Medulla oblongata (tissue), 1 donor: ENCODE data around the gene CLEC2B.
A peak's percentile ranks its signal among the peaks of the same experiment; 100 is the strongest.
"Not testable (repeated sequence)": the region's sequence is repeated elsewhere in the genome, so short reads cannot be mapped to it uniquely, and the experiment has no call there.

Experiments
- DNase-seq: peaks from one replicate; pipeline ENCODE4 v3.0.0-alpha.2; 2015; ENCODE audit errors: extremely low spot score

The CLEC2B gene

DNA sequence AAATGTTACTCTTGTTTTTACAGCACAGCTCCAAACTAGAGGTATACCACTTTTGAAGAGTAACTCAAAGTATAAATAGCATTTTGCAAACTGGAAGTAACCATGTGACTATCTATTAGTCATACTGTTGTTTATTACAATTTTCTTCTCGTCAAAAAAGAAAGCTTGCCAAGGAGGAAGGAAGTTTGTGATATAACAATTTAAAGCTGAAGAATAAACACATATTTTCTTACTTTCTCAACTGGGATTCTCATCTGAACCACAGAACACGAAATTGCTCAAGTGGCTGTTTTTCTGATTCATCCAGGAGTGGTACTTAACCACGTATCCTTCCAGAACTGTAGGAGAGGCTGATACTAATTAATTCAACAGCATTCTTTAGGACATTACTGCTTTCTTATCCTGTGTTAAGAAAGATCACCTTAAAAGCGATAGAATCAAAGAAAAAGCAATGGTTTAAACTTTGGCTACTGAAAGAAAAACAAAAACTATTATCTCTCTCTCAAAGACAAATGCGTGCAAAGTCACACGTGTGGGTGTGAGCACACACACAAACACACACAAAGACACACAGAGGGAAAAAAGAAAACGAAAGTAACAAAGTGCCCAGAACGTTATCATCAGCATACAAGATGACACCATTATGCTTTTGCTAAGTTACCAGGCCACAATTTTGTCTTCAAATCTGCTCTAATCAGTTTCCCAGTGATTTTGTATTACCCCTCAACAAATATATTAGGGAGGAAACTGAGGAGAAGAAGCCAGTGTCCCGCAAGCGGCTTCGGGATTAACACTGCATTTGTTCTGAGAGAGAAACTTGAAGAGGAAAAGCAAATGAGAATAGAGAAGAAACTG, at the start of gene CLEC2B:
Gene CLEC2B, minus strand, starts transcription at position 48 of the 855 bp plus-strand sequence.
- peak; percentile 53 for DNase-seq

DNA sequence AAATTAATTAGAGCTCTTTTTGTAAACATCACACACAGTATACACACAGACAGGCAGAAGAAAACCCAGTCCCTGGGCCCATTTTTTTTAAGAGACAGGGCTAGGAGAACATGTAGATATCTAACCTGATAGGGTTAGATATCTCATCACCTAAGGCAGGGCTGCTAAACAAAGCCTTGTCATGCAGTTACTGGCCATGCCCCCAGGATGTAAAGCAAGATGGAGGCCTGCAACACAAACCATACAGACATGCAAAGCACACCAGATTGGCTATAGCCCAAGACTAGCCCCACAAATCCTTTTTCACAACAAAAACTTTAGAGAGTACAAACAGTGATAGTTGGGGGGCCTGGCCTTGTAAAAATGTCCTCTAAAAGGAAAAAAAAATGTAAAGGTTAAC, 42.6 kb upstream of the CLEC2B start:
- no peak for DNase-seq

- DNase-seq, result no peak
These were observed 41.7 kb upstream of the CLEC2B start for GRCh38 chr12:9910716-9911421.

- no peak for DNase-seq
These were observed 40.6 kb upstream of the CLEC2B start for GRCh38 chr12:9909724-9910123.

DNA sequence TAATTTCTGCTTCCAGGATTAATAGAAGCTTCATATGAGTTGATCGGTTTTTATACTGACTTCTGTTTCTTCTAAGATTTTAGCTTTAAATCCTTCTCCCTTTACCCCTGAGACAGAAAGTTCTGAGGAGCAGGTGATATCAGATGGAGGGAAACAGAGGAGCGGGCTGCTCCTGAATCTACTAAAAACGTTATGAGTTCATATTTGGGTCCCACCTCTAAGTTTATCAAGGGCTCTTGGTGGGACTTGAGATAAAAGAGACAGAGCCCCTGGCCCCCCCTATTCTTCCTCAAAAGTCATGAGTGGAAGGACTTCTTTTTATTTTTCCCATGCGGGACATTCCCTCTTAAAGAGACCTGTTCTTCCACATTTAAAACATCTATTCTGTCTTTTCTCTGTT, 39.2 kb upstream of the CLEC2B start:
- DNase-seq, result no peak

DNA sequence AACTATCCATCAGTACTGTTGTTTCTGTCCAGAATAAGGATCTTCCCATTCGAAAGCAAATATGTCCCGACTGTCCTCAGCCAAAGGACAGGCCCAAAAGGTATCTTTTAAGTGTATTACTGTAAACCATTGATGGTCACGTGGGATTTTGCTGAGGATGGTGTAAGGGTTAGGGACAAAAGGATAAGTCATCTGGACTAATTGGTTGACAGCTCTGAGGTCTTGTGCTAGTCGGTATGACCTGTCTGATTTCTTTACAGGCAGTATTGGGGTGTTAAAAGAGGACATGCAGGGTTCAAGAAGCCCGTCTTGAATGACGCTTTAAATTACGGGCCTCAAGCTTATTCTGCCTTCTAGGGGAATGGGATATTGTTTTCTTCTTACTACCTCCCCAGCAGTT, 38.6 kb upstream of the CLEC2B start:
- no peak for DNase-seq

GRCh38 chr12:9906873-9907272, 37.7 kb upstream of the CLEC2B start:
- no peak for DNase-seq

GRCh38 chr12:9902539-9903228, 33.5 kb upstream of the CLEC2B start:
- no peak for DNase-seq

DNA sequence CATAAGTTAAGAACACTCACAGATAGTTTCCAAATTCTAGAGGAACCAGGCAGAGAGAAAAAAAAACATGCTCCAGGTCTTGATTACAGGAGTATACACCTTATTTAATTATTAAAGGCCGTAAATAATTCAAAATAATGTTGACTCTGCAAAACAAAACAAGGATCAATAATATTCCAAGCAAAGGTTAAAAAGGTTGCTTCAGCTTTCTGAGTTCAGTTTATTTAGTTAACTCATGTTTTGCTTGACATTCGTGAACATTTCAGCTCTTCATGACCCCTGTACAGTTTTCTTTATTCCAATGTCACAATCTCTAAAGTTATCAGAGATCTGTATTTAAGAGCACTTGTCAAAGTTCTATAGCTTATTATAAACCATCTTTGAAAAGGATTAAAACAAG, 31.8 kb upstream of the CLEC2B start:
- DNase-seq, result no peak

- no peak for DNase-seq
These were observed 30.1 kb upstream of the CLEC2B start for GRCh38 chr12:9899209-9899608.

DNA sequence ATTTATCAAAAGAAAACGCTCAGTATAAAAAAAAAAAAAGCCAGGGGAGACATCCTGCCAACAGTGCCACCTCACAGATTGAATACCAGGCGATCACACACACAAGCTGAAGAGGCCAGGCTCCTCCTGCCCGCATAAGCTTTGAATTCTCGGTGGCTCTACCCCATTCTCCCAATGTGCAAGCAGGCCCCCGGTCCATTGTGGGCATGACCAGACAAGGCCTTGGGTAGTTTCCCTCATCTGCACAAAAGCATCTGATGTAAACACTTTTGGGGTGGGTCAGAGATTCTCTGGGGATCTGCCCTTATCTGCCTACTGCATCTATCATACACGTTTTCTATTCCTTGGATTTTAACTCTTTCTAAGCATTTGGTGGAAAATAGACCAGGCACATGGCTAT, 28.4 kb upstream of the CLEC2B start:
- DNase-seq, result no peak

DNA sequence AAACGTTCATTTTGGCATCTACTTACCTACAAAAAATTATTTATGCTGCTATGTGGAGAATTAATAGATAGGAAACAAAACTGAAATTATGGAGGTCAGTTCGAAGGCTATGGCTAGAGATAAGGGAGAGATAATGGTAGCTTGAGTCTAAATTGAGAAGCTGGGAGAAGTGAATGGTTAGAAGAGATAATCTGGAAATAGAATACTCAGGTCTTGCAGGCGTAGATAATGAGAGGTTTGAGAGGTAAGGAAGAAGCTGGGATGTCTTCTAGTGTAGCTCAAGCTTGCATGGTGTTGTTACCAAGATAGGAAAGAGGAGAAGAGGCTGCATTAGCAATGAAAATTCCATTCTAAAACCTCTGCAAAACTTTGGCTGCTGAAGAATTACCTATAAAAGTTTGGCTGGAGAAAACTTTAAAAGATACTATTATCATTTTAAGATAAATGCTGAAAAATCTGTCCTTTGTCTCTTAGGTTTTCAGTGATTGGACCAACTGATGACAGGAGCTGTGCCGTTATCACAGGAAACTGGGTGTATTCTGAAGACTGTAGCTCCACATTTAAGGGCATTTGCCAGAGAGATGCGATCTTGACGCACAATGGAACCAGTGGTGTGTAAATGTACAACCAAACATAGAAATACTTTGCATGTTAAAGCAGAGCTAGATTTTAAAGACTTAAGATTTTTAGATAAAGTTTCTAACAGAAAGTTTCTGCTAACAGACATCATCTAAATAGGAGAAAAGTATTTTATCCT, 26.2 kb upstream of the CLEC2B start:
- DNase-seq, result no peak

DNA sequence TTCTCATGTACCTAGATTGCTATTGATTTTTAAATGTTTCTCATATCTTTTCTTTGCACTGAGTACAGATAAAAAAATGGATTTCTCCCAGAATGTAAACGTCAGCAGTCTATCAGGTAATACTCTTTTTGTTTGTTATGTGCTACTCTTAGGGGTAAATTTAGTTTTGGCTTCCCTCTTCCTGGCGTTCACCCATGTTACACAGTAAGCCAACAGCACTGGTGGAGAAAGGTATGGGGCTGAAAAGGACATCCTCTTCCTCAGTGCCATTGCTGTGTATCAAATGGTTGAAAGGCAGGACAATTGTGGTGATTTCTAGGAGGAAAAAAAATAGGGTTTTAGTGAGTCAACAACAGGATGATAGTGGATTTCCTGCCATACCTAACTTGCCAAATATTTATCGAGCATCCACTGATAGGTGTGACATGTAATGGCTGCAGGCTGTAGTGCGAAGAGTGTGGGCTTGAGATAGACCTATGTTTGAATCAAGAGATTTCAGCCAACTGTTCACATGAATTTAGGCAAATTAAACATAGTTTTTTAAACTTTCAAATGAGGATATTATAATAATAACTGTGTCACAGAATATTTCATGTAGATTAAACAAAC, 19.6 kb upstream of the CLEC2B start:
- no peak for DNase-seq

GRCh38 chr12:9883175-9883574, 14.0 kb upstream of the CLEC2B start:
- no peak for DNase-seq

DNA sequence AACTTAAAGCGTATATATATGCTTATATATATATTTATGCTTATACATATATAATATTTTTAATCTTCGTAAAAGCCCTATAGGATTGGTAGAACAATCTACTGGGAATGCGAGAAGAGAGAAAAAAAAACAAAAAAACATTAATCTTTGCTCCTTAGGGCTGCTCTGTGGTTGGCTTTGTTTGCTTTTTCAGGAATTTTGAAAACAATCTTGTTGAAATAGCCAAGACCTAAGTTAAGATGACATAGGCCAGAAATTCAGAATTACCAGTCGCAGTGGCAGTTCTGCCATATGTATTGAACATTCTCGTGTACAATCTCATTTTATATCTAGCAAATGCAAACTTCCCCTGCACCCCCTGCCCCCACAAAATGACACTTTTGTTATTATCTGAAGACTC, 12.8 kb upstream of the CLEC2B start:
- DNase-seq, result no peak

DNA sequence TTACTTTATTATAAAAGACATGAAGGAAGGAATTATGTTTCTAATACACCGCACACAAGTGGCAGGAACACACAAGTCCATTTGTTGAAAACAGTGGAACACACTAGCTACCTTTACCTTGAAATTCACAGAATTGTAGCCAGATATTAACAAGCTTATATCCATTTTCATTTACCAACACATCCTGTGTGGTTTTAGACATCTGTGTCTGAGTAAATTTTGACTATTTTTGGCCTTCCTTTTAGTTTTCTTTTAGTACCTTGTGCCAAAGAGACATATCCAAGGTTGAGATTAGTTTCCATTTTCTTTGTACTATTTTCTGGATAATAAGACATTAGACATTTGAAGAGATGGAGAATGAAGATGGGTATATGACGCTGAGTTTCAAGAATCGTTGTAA, 12.1 kb upstream of the CLEC2B start, which contains the start of gene KLRF2:
Gene KLRF2, plus strand, starts transcription at position 244 of the 400 bp plus-strand sequence. Its CDS starts 107 bp downstream, at position 351.
- no peak for DNase-seq

DNA sequence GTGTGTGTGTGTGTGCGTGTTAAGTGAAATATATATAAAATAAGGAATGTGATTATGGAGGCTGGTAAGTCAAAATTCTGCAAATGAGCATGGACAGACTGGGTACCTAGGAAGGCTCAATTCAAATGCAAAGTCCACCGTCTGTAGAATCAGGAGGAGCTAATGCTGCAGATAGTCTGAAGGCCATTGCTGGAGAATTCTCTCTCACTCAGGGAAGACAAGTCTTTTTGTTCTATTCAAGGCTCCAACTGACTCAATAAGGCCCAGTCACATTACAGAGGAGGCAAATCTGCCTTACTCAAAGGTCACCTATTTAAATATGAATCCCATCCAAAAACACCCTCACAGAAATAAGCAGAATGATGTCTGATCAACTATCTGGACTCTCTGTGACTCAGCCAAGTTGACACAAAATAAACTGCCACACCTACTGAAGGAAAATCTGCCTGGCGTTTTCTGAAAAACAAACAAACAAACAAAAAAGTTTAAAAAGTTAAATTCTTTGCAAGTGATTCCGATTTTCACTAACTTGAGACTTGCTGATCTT, 11.5 kb upstream of the CLEC2B start:
- no peak for DNase-seq

DNA sequence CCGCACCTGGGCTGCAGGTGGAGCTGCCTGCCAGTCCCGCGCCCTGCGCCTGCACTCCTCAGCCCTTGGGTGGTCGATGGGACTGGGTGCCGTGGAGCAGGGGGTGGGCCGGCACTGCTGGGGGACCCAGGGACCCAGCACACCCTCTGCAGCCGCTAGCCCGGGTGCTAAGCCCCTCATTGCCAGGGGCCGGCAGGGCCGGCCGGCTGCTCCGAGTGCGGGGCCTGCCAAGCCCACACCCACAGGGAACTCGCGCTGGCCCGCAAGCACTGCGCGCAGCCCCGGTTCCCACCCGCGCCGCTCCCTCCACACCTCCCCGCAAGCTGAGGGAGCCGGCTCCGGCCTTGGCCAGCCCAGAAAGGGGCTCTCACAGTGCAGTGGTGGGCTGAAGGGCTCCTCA, 7.0 kb upstream of the CLEC2B start:
- DNase-seq, result not testable (repeated sequence)

- DNase-seq, result no peak
These were observed 3.6 kb upstream of the CLEC2B start for GRCh38 chr12:9872742-9873141.

- no peak for DNase-seq
These were observed 3.0 kb upstream of the CLEC2B start for GRCh38 chr12:9872162-9872561.

DNA sequence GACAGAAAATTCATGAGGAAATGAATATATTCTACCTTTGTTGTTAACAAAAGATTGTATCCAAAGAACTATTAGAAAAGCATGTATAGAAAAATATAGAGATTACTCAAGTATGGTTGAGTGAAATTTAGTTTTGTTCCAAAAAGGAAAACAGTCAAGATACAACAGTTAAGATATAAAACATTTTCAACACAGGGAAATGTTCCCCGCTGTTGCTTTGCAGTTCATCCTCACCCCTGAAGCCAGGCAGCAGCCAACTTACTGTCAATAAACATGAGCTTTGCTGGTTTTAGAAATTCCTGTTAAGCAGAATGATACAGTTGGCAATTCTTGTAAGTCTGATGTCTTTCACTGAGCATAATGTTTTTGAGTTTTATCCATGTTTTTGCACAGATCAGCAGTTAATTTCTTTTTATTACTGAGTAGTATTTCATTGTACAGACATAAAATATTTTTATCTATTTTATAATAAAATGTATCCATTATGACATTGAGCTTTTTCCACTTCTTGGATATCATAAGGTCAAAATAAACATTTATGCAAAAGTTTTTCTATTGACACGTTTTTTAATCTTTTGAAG, 1.2 kb upstream of the CLEC2B start:
- DNase-seq, result peak; percentile 33
